ENCODE measurements around the gene RNASEH1. TPM values are rescaled to one million over a fixed set of nuclear protein-coding genes. Genes with fewer than 3 reads are reported as not detected.

The RNASEH1 gene
- total and polyA plus RNA-seq, 10 of the 15 experiments (the other 5 are each of a cell fraction or from before 2014, with no cell fraction given): 18.2 to 68.5 (median 28.2) TPM

DNA sequence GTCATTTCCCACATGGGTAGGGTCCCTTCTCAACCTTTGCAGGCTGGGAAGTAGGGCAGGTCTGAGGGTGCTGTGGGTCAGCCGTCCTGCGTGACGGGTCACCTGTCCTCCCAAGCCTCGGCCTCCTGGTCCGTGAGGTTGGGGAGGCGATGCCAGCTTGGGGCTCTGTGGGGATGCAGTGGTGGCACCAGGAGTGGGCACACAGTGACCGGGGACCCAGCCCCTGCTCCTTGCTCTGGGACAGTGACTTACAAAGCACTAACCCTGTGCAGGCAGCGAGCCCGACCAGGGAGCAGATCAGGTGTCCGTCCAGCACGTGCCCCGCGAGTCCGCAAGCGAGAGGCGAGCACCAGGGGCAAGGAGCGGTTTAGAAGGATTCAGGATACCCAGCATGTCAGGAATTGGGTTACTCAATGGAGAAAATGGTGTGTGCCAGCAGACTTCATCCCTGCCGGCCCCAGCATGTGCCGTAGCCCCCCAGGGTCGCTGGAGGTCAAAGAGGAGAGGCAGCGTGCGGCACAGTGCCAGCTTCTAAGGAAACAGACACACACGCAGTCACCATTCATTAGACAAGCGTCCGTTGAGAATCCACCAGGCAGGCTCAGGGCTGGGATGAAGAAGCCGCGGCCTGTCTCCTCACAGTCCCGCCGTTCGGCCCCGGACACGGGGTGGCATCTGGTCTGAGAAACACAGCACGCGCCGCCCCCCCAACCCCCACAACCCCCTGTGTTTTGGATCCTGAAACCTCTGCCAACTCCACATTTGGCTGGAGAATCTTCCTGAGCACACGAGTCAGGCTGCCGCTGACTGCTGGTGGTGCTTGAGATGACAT lies 48.5 kb upstream of the RNASEH1 start:
- RAD21 ChIA-PET (ENCODE audit: unreplicated experiment): no interaction called here
- POLR2A ChIA-PET: no interaction called here
- SMC1A ChIA-PET (ENCODE audit: uncharacterized antibody, unreplicated experiment): interaction anchor here (0.7 to 1.3 kb wide), 2 partner anchors 17 to 24 kb away, joined by 3 read pairs; no protein-coding TSS in a partner anchor
- no peak overlapping the region for H3K4me3 ChIP-seq
- no peaks in the 10 kb centered on the region for H3K79me2 ChIP-seq (ENCODE audit: control insufficient read depth, insufficient read depth, low read length)
- no peaks in the 10 kb centered on the region for H3K36me3 ChIP-seq (ENCODE audit: control insufficient read depth in 2 of 2, insufficient read depth in 2 of 2, low read length in 1 of 2)
- WGBS (ENCODE audit: insufficient coverage, insufficient replicate concordance, low lambda C conversion rate, missing lambda C conversion rate): 88% methylated on average over 35 of the region's 37 CpGs
- no peak for TF ChIP-seq MTA2 (IDR thresholded peaks at IDR 0.05; ENCODE audit: low read depth)
- no peak for TF ChIP-seq EED (IDR thresholded peaks at IDR 0.05; ENCODE audit: low read depth)
- TF ChIP-seq, protein P1, sequence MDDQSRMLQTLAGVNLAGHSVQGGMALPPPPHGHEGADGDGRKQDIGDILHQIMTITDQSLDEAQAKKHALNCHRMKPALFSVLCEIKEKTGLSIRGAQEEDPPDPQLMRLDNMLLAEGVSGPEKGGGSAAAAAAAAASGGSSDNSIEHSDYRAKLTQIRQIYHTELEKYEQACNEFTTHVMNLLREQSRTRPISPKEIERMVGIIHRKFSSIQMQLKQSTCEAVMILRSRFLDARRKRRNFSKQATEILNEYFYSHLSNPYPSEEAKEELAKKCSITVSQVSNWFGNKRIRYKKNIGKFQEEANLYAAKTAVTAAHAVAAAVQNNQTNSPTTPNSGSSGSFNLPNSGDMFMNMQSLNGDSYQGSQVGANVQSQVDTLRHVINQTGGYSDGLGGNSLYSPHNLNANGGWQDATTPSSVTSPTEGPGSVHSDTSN (IDR thresholded peaks at IDR 0.05; ENCODE audit: insufficient replicate concordance, low read depth, low read length): no peak
- no peak for TF ChIP-seq CREB1 (IDR thresholded peaks at IDR 0.05; ENCODE audit: low read depth)
- TF ChIP-seq MYB (IDR thresholded peaks at IDR 0.05; ENCODE audit: borderline replicate concordance, low read depth, low read length): no peak
- TF ChIP-seq SKIL (IDR thresholded peaks at IDR 0.05; ENCODE audit: low read depth, poor library complexity, severe bottlenecking): no peak
- TF ChIP-seq RBBP5 (conservative IDR thresholded peaks at IDR 0.05): no peak
- H3K9ac ChIP-seq (ENCODE audit: control insufficient read depth, insufficient read depth, low read length): no peak overlapping the region
- CTCF ChIA-PET: interaction anchor here (1.1 kb wide), 1 partner anchor 34 kb away, joined by 3 read pairs; no protein-coding TSS in a partner anchor
- H3K9me3 ChIP-seq (replicated peaks; ENCODE audit: control insufficient read depth, insufficient read depth, low read length): no peaks in the 10 kb centered on the region
- no peak overlapping the region for H3K27ac ChIP-seq (ENCODE audit: control insufficient read depth, insufficient read depth)
- H2AFZ ChIP-seq (ENCODE audit: control insufficient read depth, low read depth, low read length): no peak overlapping the region
- H3K4me1 ChIP-seq (ENCODE audit: control insufficient read depth, insufficient read depth, low read length): peaks cover 10% of the 10 kb centered on the region
- intact Hi-C loops (cut with micrococcal nuclease; ENCODE audit: unreplicated experiment): no loop called here
- DNase-seq (ENCODE audit: low read depth, low spot score): no peak
- BruUV-seq (replicated peaks): no TSS peak
- no peak for ATAC-seq
- in situ Hi-C loops (cut with MboI): no loop called here
- no peaks in the 10 kb centered on the region for H3K27me3 ChIP-seq (replicated peaks in 1 of 2; ENCODE audit: control insufficient read depth in 2 of 2, insufficient read depth in 2 of 2, low read length in 1 of 2)
- no peaks in the 10 kb centered on the region for H4K20me1 ChIP-seq (ENCODE audit: control insufficient read depth, insufficient read depth)
- no peak for FAIRE-seq
- no peak overlapping the region for H3K4me2 ChIP-seq (ENCODE audit: control insufficient read depth, insufficient read depth)
